GM18867 (cell line): ENCODE measurements around the gene MYO1A.
"Not testable (repeated sequence)": the region's sequence is repeated elsewhere in the genome, so short reads cannot be mapped to it uniquely, and the experiment has no call there.

Experiments used
- ATAC-seq: cut with Tn5 transposase; IDR thresholded peaks from one replicate; pipeline ENCODE4 v1.9.1; 2021; ENCODE audit warnings: mild to moderate bottlenecking, moderate library complexity; ENCODE audit not compliant: unreplicated experiment

The MYO1A gene

DNA sequence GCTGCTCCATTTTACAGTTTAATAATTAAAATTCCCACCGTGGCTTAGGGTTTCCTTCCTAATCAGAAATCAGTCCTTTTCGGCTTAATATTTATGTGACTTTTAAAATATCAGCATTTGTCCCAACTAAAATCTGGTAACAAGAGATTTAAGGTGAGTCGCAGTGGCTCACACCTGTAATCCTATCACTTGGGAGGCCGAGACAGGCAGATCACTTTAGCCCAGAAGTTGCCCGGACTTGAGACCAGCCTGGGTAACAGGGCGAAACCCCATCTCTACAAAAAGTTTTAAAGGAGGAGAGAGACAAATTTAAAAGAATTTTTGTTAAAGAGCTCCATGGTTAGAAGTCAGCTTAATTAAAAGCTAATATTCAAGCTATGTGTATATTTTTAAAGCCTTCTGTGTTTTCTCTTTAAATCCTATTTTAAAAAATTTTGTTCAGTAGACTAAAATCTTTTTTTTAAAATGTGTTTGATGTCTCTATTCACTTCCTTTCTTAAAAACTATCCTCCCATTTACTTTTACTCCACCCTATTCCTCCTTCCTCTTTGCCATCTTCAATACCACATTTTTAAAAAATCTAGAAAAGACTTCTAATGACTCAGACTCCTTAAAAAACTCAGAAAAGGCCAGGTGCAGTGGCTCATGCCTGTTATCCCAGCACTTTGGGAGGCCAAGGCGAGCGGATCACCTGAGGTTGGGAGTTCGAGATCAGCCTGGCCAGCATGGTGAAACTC, 29.8 kb downstream of the MYO1A start:
- ATAC-seq = no peak

- ATAC-seq = no peak
Measured at GRCh38 chr12:57018906-57019305, 31.0 kb downstream of the MYO1A start.

GRCh38 chr12:57018353-57018752, 31.6 kb downstream of the MYO1A start:
- ATAC-seq = not testable (repeated sequence)

DNA sequence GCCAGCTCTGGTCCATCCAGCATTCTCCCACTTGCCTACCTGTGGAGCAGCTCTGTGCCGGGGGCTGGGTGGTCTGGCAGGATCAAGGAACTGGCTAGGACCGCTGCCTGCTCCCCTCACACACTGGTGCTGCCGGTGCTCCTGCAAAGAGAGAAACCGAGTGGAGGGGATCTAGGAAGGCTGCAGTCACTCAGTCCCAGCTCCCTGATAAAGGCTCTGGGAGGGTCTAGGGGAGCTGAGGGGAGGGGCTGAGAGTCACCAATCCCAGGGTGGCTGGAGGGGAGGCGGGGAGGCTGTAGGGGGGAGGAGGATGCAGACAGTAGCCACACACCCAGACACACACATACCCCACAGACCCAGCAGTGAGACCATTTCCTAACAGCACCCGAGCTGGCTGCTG, 33.6 kb downstream of the MYO1A start, which contains the start of gene TAC3:
Gene TAC3 (minus strand): TSS at position 182 of the 400 bp plus-strand sequence. CDS start 732 bp downstream, outside the sequence.
- no peak for ATAC-seq

- peak; percentile 81 for ATAC-seq
Measured at GRCh38 chr12:57012600-57013465, 37.1 kb downstream of the MYO1A start.

- ATAC-seq = peak; percentile 63
Measured at GRCh38 chr12:57011438-57012424, 38.2 kb downstream of the MYO1A start.

DNA sequence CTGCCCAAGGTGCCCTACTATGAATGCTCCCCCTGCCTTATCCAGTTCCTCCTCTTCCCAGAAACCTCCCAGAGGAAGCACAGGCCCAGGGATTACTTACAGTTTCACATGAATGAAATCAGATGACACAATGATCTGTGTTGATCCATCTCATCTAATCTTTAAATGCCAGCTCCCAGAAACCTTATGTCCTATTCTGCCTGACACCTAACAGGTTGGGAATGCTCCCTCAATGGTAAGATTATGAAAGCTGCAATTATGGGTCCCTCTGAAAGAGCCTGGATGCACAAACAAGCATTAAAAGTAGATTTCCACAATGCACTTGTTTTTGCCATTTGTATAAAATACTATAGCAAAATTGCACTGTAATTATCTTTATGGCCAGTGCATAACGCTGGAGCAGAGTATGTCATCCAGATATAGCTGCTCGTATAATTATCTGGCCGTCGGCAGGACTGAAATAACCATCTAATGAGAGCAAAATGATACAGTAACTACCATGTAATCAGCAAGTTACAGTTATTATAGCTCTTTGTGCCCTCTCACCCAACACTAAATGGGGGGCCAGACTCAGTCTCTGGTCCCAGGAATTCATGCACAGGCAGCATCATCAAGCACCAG, 39.2 kb downstream of the MYO1A start:
- no peak for ATAC-seq

- no peak for ATAC-seq
Measured at GRCh38 chr12:57009949-57010626, 39.8 kb downstream of the MYO1A start.

- ATAC-seq = no peak
Measured at GRCh38 chr12:57008178-57008577, 41.8 kb downstream of the MYO1A start.

- ATAC-seq = no peak
Measured at GRCh38 chr12:57006809-57007475, 43.0 kb downstream of the MYO1A start.

- ATAC-seq = peak; percentile 73
Measured at GRCh38 chr12:57005980-57006808, 43.7 kb downstream of the MYO1A start, which contains the start of gene ZBTB39. Gene ZBTB39 (minus strand): TSS chr12:57006546. CDS start chr12:57004917, 1,629 bp downstream.

GRCh38 chr12:57004651-57005050, 45.3 kb downstream of the MYO1A start:
- ATAC-seq = no peak

DNA sequence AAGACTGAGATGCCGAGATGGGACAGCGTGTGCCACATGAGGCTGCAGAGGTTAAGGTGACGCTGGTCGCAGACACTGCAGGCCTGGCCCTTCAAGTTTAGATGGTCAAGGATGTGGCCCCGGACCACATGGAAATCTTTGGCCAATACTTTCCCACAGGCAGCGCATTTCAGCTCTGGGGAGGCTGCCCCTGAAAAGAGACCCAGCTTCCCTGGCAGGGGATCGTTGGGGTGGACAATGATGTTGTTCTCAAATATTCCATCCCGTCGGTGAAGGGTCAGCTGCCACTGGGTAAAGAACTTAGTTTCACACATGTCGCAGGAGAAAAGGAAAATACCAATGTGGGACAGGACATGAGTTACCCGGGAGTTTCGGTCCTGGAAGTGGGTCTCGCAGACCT, 46.5 kb downstream of the MYO1A start:
- ATAC-seq = no peak

- no peak for ATAC-seq
Measured at GRCh38 chr12:57001448-57001906, 48.5 kb downstream of the MYO1A start.

DNA sequence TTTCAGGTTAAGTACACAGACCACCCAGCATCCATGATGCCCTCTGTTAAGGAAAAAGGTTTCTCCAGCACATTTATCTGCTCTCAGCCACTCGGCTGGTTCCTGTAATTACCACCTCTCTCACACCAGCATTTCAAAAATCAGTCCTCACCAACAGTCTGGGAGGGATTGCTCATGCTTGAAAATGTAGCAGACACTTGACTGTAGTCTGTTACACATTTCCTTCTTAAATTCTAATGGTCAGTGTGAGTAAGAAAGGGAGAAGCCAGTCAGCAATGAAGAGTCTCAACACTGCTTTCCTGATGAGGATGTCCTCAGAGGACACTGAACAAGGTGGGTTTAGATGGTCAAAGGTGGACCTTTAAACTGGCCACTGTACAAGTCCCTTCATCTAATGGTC, 49.5 kb downstream of the MYO1A start:
- no peak for ATAC-seq

DNA sequence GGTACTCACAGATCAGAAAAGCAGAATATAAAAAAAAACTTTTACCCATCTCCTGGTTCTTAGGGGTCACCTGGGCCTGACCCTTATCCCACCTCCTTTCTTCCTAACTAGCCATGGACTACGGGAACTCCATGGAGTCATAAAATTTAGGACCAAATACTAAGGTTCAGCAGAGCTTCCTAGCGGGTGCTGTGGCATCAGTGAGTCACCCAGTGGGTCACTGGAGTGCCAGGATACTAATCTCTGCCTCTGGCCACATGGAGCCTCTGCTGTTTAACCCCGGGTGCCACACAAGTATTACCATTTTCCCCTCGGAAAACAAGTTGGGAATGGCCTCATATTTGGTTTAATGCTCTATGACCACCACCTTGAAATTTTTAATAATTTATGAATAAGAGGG, 50.5 kb downstream of the MYO1A start:
- no peak for ATAC-seq

DNA sequence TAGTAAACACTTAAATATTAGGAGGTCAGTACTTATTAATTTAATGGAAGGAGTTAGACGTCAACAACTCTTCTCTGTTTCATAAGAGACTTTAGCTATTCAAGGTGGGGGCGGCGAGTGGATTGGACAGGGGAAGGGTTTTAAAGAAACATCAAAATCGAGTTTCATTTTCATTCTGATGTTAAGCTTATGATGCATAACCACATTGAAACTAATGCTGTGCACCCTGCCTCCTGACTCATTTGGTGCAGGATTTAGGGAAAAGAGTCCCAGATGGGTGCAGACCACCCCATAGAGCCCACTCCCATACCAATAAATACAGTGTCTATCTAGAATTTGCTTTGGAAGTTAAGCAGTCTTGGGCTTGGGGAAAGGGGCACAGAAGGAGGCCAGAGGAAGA, 50.9 kb downstream of the MYO1A start:
- peak; percentile 82 for ATAC-seq

DNA sequence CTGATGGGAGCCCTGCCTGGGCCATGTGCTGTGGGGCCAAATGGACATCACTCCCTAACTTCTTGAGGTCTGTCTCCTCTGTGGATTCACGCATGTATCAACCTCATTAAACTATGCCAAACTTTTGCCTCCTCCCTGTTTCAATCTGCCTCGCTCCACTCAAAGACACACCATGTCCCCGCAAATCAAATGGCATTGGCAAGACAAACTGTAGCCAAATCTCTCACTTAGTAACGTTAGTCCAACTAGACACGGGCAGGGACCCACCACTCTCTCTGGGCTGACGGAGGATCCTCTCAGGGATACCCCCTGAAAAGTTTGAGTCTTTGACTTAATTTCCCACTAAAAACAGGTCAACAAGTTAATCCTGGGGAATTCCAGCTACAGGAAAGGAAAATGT, 51.6 kb downstream of the MYO1A start:
- ATAC-seq = no peak
